Inflammatory macrophage treated with lipopolysaccharide for 1 hour (primary cell): ENCODE data around the gene RAP1GAP.

Experiments used
- DNase-seq, 2 donors: peaks; one replicate each; pipeline ENCODE4 v3.0.0-alpha.2; 2020 to 2022

The RAP1GAP gene

GRCh38 chr1:21661886-21662285 lies 7.3 kb downstream of the RAP1GAP start:
- no peak for DNase-seq

- DNase-seq = no peak
Measured at GRCh38 chr1:21659924-21660326, 9.2 kb downstream of the RAP1GAP start.

- DNase-seq = peak; percentile 41 to 80
Measured at GRCh38 chr1:21659099-21659923, 9.8 kb downstream of the RAP1GAP start.

- no peak for DNase-seq
Measured at GRCh38 chr1:21657456-21658190, 11.5 kb downstream of the RAP1GAP start.

- DNase-seq = no peak
Measured at GRCh38 chr1:21655748-21656147, 13.4 kb downstream of the RAP1GAP start.

- DNase-seq = no peak
Measured at GRCh38 chr1:21655259-21655658, 13.9 kb downstream of the RAP1GAP start.

- DNase-seq = no peak
Measured at GRCh38 chr1:21654209-21654608, 14.9 kb downstream of the RAP1GAP start.

GRCh38 chr1:21653744-21654100 lies 15.4 kb downstream of the RAP1GAP start:
- no peak for DNase-seq

- DNase-seq = no peak
Measured at GRCh38 chr1:21652937-21653743, 16.0 kb downstream of the RAP1GAP start.

GRCh38 chr1:21652101-21652936 lies 16.8 kb downstream of the RAP1GAP start:
- no peak for DNase-seq

GRCh38 chr1:21651214-21652042 lies 17.7 kb downstream of the RAP1GAP start:
- DNase-seq = no peak

- no peak for DNase-seq
Measured at GRCh38 chr1:21650400-21650799, 18.8 kb downstream of the RAP1GAP start.

GRCh38 chr1:21649315-21649714 lies 19.8 kb downstream of the RAP1GAP start:
- DNase-seq = no peak

GRCh38 chr1:21648791-21649190 lies 20.4 kb downstream of the RAP1GAP start:
- DNase-seq = no peak

GRCh38 chr1:21648352-21648730 lies 20.8 kb downstream of the RAP1GAP start:
- no peak for DNase-seq

- DNase-seq = peak in 1 of 2 donors; percentile 56
Measured at GRCh38 chr1:21647431-21648351, 21.5 kb downstream of the RAP1GAP start.

GRCh38 chr1:21645550-21645949 lies 23.6 kb downstream of the RAP1GAP start:
- no peak for DNase-seq

- no peak for DNase-seq
Measured at GRCh38 chr1:21644906-21645305, 24.3 kb downstream of the RAP1GAP start.

GRCh38 chr1:21644348-21644747 lies 24.8 kb downstream of the RAP1GAP start:
- no peak for DNase-seq

- DNase-seq = no peak
Measured at GRCh38 chr1:21643624-21644023, 25.5 kb downstream of the RAP1GAP start.
